DOHH2 (cell line): ENCODE data around the gene HPSE2.
A peak's percentile ranks its signal among the peaks of the same experiment; 100 is the strongest.

Experiments used
- H3F3A ChIP-seq: fragments of 200-600 bp; sonication (generic), shearing (Covaris generic); 2 replicates; pipeline ENCODE4 v1.6.0; 2016; ENCODE audit warnings: antibody characterized with exemption, mild to moderate bottlenecking; ENCODE audit not compliant: control insufficient read depth, insufficient read depth
- H3K27ac ChIP-seq: fragments of 200-600 bp; sonication (generic); 2 replicates; pipeline ENCODE4 v1.5.1; 2014; ENCODE audit warnings: low read depth, mild to moderate bottlenecking, low read length, moderate library complexity
- H3K27me3 ChIP-seq: fragments of 200-600 bp; sonication (generic); 2 replicates; pipeline ENCODE4 v1.6.1; 2014; ENCODE audit warnings: mild to moderate bottlenecking, low read length, mixed read lengths; ENCODE audit not compliant: control insufficient read depth
- H3K36me3 ChIP-seq: fragments of 200-600 bp; sonication (generic); 2 replicates; pipeline ENCODE4 v1.6.1; 2014; ENCODE audit warnings: mild to moderate bottlenecking, low read length, moderate library complexity, mixed read lengths; ENCODE audit not compliant: control insufficient read depth
- H3K4me1 ChIP-seq: fragments of 200-600 bp; sonication (generic); 2 replicates; pipeline ENCODE4 v1.6.1; 2014; ENCODE audit warnings: mild to moderate bottlenecking, low read length, mixed read lengths; ENCODE audit not compliant: control insufficient read depth
- H3K4me2 ChIP-seq: fragments of 200-600 bp; sonication (generic); 2 replicates; pipeline ENCODE4 v1.6.0; 2014; ENCODE audit warnings: mild to moderate bottlenecking, low read length, moderate library complexity
- H3K4me3 ChIP-seq: fragments of 200-600 bp; sonication (generic); 2 replicates; pipeline ENCODE4 v1.5.1; 2014; ENCODE audit warnings: mild to moderate bottlenecking, low read length, mixed read lengths
- H3K79me2 ChIP-seq: fragments of 200-600 bp; sonication (generic); 2 replicates; pipeline ENCODE4 v1.6.1; 2014; ENCODE audit warnings: mild to moderate bottlenecking, low read length, mixed read lengths; ENCODE audit not compliant: control insufficient read depth
- H3K9me2 ChIP-seq: fragments of 200-600 bp; sonication (generic); replicated peaks from 2 replicates; pipeline ENCODE4 v1.6.1; 2014; ENCODE audit warnings: mild to moderate bottlenecking, low read length, mixed read lengths; ENCODE audit not compliant: control insufficient read depth
- H3K9me3 ChIP-seq: fragments of 200-600 bp; sonication (generic); 2 replicates; pipeline ENCODE4 v1.6.1; 2014; ENCODE audit warnings: antibody characterized with exemption, low read length, mixed read lengths; ENCODE audit not compliant: control insufficient read depth, insufficient read depth
- H4K20me1 ChIP-seq: fragments of 200-600 bp; sonication (generic); 2 replicates; pipeline ENCODE4 v1.6.0; 2014; ENCODE audit warnings: low read depth, mild to moderate bottlenecking, antibody characterized with exemption, low read length, moderate library complexity; ENCODE audit not compliant: control insufficient read depth, insufficient read depth
- CTCF ChIP-seq: fragments of 200-600 bp; sonication (generic); IDR thresholded peaks from one replicate; pipeline ENCODE4 v1.5.1; 2014; ENCODE audit warnings: antibody characterized with exemption, mild to moderate bottlenecking, low read depth, low read length; ENCODE audit not compliant: poor library complexity, severe bottlenecking
- EZH2phosphoT487 ChIP-seq: fragments of 200-600 bp; sonication (generic); IDR thresholded peaks from 2 replicates; pipeline ENCODE4 v1.6.1; 2017; ENCODE audit warnings: borderline replicate concordance, mild to moderate bottlenecking, antibody characterized with exemption, low read length, moderate library complexity, mixed read lengths

HPSE2 gene

DNA sequence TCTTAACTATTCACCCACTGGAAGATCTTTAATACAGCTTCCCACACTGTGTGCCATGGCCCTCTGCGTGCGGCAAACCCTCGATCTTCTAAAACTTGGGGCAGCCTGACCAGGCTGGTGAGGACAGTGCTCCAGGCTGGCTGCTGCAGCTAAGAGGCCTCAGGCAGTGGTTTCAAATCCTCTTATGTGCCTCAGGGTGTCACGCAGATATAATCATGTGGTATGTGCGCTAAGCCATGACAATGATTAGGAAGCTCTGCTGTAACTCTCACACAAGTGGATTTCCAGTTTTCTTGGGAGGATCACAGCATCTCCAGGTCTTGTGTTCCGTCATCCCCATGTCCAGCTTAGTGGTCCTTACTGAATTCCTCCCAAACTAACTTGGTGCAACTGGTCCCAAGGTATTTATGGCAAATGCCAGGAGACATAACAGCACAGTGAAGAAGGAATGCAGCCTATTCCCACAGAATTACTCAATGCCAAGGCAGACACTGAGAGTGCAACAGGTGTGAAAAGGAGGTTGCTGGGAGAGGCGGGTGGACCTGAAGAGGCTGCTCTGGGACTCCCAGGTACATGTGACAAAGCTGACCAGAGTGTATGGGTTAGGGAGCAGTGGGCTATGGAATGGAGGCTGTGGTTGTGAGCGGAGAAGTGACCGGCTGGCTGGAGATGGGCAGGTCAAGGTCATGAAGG lies 791.2 kb downstream of the HPSE2 start:
- Histone ChIP-seq H3F3A (peaks cover 6% of the 10 kb centered on the region; the same call in 1 of the 2 replicates), H3K9me3 (peaks cover 5% of the 10 kb centered on the region; the same call in 1 of the 2 replicates), H3K4me2 (peak overlapping the region; percentile 17; the same call in 1 of the 2 replicates), H3K27me3 (no peaks in the 10 kb centered on the region; the same call in 1 of the 2 replicates), H3K4me3 (no peak overlapping the region), H3K9me2 (no peaks in the 10 kb centered on the region), H3K36me3 (peaks cover 67% of the 10 kb centered on the region), H3K27ac (no peak overlapping the region), H3K79me2 (peaks cover 39% of the 10 kb centered on the region), H4K20me1 (peaks cover 7% of the 10 kb centered on the region), H3K4me1 (peaks cover 27% of the 10 kb centered on the region)
- TF ChIP-seq EZH2phosphoT487 (no peak), CTCF (no peak)

DNA sequence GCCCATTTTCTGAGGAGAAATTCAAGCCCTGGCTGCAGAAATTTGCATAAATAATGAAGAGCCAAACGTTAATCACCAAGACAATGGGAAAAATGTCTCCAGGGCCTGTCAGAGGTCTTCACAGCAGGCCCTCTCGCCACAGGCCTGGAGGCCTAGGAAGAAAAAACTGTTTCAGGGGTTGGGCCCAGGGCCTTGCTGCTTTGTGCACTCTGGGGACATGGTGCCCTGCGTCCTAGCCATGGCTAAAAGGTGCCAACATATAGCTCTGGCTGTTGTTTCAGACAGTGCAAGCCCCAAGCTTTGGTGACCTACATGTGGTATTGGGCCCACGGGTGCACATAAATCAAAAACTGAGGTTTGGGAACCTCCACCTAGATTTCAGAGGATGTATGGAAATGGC lies 796.9 kb downstream of the HPSE2 start:
- Histone ChIP-seq H3K9me3 (no peaks in the 10 kb centered on the region), H3K4me2 (no peak overlapping the region), H3K79me2 (0 out of 2 replicates have a peak, but pooled peaks cover 5% of the 10 kb centered on the region), H3K27me3 (no peaks in the 10 kb centered on the region), H3F3A (no peaks in the 10 kb centered on the region), H3K27ac (no peak overlapping the region), H3K36me3 (peaks cover 72% of the 10 kb centered on the region), H3K9me2 (no peaks in the 10 kb centered on the region), H3K4me1 (no peaks in the 10 kb centered on the region), H4K20me1 (no peaks in the 10 kb centered on the region), H3K4me3 (no peak overlapping the region)
- TF ChIP-seq CTCF (no peak), EZH2phosphoT487 (no peak)

GRCh38 chr10:98436704-98437103 lies 798.9 kb downstream of the HPSE2 start:
- Histone ChIP-seq H3K27me3 (no peaks in the 10 kb centered on the region), H3F3A (no peaks in the 10 kb centered on the region), H3K36me3 (peaks cover 69% of the 10 kb centered on the region), H3K4me1 (no peaks in the 10 kb centered on the region), H3K9me2 (no peaks in the 10 kb centered on the region), H3K79me2 (no peaks in the 10 kb centered on the region), H3K4me3 (no peak overlapping the region), H3K27ac (no peak overlapping the region), H3K4me2 (no peak overlapping the region), H4K20me1 (no peaks in the 10 kb centered on the region), H3K9me3 (no peaks in the 10 kb centered on the region)
- TF ChIP-seq CTCF (no peak), EZH2phosphoT487 (no peak)
